ENCODE results near the gene PSMC4.
"Not testable (repeated sequence)": the region's sequence is repeated elsewhere in the genome, so short reads cannot be mapped to it uniquely, and the experiment has no call there.

PSMC4 gene

GRCh38 chr19:39949026-39949747, 21.8 kb upstream of the PSMC4 start:
- DNase-seq = no peak

- no peak for DNase-seq
Measured at GRCh38 chr19:39951065-39951650, 19.8 kb upstream of the PSMC4 start.

GRCh38 chr19:39951686-39952085, 19.3 kb upstream of the PSMC4 start:
- no peak for DNase-seq

GRCh38 chr19:39953915-39954314, 17.1 kb upstream of the PSMC4 start:
- no peak for DNase-seq

DNA sequence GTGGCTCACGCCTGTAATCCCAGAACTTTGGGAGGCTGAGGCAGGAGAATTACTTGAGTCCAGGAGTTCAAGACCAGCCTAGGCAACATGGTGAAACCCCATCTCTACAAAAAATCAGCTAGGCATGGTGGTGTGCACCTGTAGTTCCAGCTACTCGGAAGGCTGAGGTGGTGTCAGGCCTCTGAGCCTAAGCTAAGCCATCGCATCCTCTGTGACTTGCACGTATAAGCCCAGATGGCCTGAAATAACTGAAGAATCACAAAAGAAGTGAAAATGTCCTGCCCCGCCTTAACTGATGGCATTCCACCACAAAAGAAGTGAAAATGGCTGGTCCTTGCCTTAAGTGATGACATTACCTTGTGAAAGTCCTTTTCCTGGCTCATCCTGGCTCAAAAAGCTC, 13.1 kb upstream of the PSMC4 start:
- DNase-seq = not testable (repeated sequence)

- not testable (repeated sequence) for DNase-seq
Measured at GRCh38 chr19:39958942-39959341, 12.0 kb upstream of the PSMC4 start.

- DNase-seq = not testable (repeated sequence)
Measured at GRCh38 chr19:39959407-39959806, 11.6 kb upstream of the PSMC4 start.

DNA sequence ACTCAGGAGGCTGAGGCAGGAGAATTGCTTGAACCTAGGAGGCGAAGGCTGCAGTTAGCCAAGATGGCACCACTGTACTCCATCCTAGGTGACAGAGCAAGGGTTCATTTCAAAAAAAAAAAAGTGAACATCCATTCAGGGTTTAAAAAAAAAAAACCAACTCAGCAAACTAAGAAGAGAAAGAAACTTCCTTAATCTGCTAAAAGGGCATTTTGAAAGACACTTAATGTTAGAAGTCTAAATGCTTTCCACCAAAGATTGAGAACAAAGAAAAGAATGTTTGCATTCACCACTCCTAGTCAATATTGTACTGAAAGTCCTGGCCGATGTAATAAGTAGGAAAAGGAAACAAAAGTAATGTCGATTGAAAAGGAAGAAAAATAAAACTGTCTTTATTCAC, 7.1 kb upstream of the PSMC4 start:
- no peak for DNase-seq

DNA sequence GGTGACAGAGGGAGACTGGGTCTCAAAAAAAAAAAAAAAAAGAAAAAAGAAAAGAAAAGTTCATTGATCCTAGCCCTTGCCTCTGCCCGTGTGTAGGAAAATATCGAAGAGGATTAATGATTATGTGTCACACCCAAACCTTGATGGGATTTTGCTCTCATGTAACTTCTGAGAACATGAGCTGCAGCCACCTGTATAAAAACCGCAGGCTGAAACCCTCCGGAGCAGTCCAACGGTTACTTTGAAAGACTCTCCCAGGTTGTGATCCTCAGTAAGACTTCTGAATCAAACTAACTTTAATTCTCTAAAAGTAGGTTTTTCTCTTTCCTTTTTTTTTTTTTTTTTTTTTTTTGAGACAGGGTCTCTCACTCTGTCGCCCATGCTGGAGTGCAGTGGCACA, 4.3 kb upstream of the PSMC4 start:
- DNase-seq = no peak

DNA sequence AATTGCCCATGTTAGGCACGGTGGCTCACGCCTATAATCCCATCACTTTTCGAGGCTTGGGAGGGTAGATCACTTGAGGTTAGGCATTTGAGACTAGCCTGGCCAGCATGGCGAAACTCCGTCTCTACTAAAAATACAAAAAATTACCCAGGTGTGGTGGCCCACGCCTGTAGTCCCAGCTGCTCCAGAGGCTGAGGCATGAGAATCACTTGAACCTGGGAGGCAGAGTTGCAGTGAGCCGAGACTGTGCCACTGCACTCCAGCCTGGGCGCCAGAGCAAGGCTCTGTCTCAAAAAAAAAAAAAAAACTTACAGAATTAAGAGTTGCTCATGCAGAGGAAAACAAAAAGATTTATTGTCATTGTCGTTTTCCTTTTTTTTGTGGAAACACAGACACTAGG, 3.4 kb upstream of the PSMC4 start:
- DNase-seq = no peak

GRCh38 chr19:39968789-39969188, 2.2 kb upstream of the PSMC4 start:
- no peak for DNase-seq

GRCh38 chr19:39969266-39969665, 1.7 kb upstream of the PSMC4 start:
- no peak for DNase-seq

- DNase-seq = no peak
Measured at GRCh38 chr19:39969681-39970424, 1.1 kb upstream of the PSMC4 start.

DNA sequence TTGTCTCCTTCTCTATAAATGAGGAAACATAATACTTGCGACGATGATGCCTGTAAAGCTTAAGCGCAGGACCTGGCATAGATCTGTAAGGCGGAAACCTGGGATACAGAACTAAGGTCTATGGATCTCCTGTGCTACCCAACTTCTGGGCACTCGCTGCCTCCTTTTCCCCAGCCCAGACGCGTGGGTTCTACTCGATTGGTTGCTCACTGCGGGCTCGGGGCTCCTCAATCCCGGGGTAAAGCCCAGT, 615 bp upstream of the PSMC4 start:
- no peak for DNase-seq

DNA sequence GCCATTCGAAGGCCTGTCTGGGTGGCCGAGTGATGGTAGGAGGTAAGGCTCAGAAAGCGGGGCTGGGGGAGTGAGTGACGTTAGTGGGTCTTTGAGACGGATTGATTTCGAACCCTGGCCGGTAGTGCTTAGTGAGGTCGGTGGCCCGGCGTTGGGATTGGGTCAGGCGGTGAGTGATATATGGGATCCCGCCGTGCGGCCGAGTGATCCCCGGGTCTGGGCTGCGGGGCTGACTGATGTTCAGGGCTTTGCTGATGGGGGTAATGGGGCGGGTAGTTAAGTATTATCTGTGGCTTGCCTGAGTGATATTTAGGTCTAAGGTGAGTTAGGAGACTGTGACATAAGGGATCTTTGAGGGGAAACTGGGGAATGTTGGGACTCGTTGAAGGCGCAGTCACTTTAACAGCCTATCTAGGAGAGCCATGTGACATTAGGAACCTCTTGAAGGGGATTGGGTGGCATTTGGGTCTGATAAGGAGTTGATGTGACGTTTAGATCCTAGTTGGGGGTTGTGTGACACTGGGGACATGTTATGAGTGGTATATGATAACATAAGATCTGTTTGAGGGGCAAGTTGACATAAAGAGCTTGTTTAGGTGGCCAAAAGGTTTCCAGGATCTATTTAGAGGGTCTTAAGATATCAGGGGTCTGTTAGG, 543 bp downstream of the PSMC4 start:
- no peak for DNase-seq

- DNase-seq = no peak
Measured at GRCh38 chr19:39974377-39975155, 3.6 kb downstream of the PSMC4 start.

GRCh38 chr19:39982883-39983282, 11.9 kb downstream of the PSMC4 start:
- DNase-seq = no peak

DNA sequence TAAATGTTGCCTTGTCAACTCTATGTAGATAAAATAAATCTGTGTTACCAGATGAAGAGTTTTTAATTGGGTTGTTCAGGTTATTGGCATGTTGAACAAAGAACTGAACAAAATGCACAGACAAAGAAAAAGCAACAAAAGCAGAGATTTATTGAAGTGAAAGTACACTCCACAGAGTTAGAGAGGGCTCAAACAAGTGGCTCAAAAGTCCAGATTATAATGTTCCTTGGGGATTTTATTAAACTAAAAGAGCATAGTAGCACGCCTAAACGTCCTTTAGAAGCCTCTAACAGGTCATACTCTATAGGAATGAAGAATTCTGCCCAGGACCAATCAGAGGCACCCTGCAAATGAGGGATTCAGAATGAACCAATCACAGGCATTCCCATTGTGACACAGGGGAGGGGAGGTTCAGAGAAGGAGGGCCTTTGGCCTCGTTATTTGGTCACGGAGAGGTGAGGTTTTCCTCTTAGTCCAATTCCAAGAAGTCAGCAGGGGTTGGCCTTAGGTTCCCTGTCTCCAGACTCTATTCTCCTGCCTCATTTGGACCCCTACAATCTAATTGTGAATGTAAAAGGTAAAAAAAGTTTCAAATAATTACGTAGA, 12.8 kb downstream of the PSMC4 start:
- no peak for DNase-seq

GRCh38 chr19:39986643-39987042, 15.7 kb downstream of the PSMC4 start:
- DNase-seq = no peak

DNA sequence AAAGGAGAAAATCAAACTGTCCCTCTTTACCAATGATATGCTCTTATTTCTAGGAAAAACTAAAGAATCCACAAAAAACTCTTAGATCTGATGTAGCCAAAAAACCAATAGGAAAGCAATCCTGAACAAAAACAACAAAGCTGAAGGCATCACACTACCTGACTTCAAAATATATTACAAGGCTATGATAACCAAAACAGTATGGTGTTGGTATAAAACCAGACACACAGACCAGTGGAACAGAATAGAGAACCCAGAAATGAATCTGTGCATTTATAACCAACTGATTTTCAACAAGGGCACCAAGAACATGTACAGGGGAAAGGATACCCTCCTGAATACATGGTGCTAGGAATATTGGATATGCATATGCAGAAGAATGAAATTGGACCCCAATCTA, 16.2 kb downstream of the PSMC4 start:
- no peak for DNase-seq

DNA sequence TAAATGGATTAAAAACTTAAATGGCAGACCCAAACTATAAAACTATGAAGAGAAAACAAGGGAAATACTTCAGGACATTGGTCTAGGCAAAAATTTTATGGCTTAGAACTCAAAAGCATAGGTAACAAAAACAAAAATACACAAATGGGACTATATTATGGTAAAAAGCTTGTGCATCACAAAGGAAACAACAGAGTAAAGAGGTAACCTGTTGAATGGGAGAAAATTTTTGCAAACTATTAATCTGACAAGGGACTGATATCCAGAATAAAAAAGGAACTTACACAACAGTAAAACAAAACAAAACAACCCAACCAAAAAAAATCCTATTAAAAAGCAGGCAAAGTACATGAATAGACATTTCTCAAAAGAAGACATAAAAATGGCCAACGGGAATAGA, 16.6 kb downstream of the PSMC4 start:
- DNase-seq = no peak

DNA sequence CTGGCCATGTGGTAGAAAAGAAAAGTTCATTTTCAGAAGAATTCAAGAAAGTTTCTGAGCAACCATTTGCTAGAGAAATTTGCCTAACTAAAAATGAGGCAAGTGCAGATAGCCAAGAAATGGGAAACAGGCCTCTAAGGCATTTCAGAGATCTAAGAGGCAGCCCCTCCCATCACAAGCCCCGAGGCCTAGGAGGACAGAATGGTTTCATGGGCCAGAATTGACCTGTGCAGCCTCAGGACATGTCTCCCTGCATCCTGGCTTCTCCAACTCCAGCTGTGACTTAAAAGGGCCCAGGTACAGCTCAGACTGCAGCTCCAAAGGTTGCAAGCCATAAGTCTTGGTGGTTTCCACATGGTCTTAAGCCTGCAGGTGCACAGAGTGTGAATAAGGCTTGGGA, 22.6 kb downstream of the PSMC4 start:
- no peak for DNase-seq

DNA sequence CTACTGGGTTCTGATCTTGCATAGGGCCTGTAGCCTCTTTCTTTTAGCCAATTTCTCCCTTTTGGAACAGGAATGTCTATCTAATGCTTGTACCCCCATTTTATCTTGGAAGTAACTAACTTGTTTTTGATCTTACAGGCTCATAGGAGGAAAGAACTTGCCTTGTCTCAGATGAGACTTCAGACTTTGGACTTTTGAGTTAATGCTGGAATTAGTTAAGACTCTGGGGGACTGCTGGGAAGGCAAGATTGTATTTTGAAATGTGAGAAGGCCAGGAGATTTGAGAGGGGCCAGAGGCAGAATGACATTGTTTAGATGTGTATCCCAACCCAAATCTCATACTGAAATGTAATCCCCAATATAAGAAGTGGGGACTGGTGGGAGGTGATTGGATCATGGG, 23.4 kb downstream of the PSMC4 start:
- no peak for DNase-seq
